ENCODE measurements around the gene USP8. TPM values are rescaled to one million over a fixed set of nuclear protein-coding genes. Genes with fewer than 3 reads are reported as not detected.
"Not testable (repeated sequence)": the region's sequence is repeated elsewhere in the genome, so short reads cannot be mapped to it uniquely, and the experiment has no call there.

The USP8 gene
- total and polyA plus RNA-seq, 3 experiments from 2014 or later, result 54.0 to 64.1 (median 59.8) TPM

GRCh38 chr15:50390554-50391264 lies 33.5 kb upstream of the USP8 start:
- Mint-ChIP-seq H3K9me3 (no peaks in the 10 kb centered on the region), H3K27me3 (no peaks in the 10 kb centered on the region), H3K4me3 (no peak overlapping the region), H3K27ac (peak overlapping the region in 1 of 8 donors; percentile 10), H3K36me3 (no peaks in the 10 kb centered on the region), H3K4me1 (no peaks in the 10 kb centered on the region)
- Histone ChIP-seq H3K9me3 (ENCODE audit: low read length) (no peaks in the 10 kb centered on the region), H3K4me3 (ENCODE audit: low read length) (no peak overlapping the region), H3K4me1 (ENCODE audit: insufficient read depth, low read length) (no peaks in the 10 kb centered on the region), H3K27me3 (ENCODE audit: insufficient read depth, low read length, poor library complexity, severe bottlenecking) (no peaks in the 10 kb centered on the region), H3K27ac (ENCODE audit: low read depth, low read length) (no peak overlapping the region), H3K36me3 (ENCODE audit: insufficient read depth, low read length) (no peaks in the 10 kb centered on the region)
- ChIA-PET CTCF (no interaction called here), POLR2A (no interaction called here)
- no peak for DNase-seq

GRCh38 chr15:50391561-50391960 lies 32.6 kb upstream of the USP8 start:
- H3K4me1 ChIP-seq (ENCODE audit: insufficient read depth, low read length); DNase-seq; H3K27me3 ChIP-seq (ENCODE audit: insufficient read depth, low read length, poor library complexity, severe bottlenecking); H3K9me3 ChIP-seq (ENCODE audit: low read length); H3K27ac Mint-ChIP-seq; H3K27ac ChIP-seq (ENCODE audit: low read depth, low read length); H3K9me3 Mint-ChIP-seq; H3K27me3 Mint-ChIP-seq; H3K36me3 ChIP-seq (ENCODE audit: insufficient read depth, low read length); H3K36me3 Mint-ChIP-seq; H3K4me3 ChIP-seq (ENCODE audit: low read length); H3K4me1 Mint-ChIP-seq; CTCF ChIA-PET; H3K4me3 Mint-ChIP-seq; POLR2A ChIA-PET: not testable (repeated sequence)

- H3K27ac ChIP-seq (ENCODE audit: low read depth, low read length), result no peak overlapping the region
- no peaks in the 10 kb centered on the region for H3K36me3 ChIP-seq (ENCODE audit: insufficient read depth, low read length)
- no peaks in the 10 kb centered on the region for H3K4me1 Mint-ChIP-seq
- H3K27me3 ChIP-seq (ENCODE audit: insufficient read depth, low read length, poor library complexity, severe bottlenecking), result no peaks in the 10 kb centered on the region
- H3K27me3 Mint-ChIP-seq, result peaks cover 0 to 18% of the 10 kb centered on the region in 2 donors
- no peak overlapping the region for H3K4me3 ChIP-seq (ENCODE audit: low read length)
- no peaks in the 10 kb centered on the region for H3K36me3 Mint-ChIP-seq
- no peak overlapping the region for H3K27ac Mint-ChIP-seq
- ChIA-PET CTCF (no interaction called here), POLR2A (no interaction called here)
- no peaks in the 10 kb centered on the region for H3K4me1 ChIP-seq (ENCODE audit: insufficient read depth, low read length)
- DNase-seq, result no peak
- no peaks in the 10 kb centered on the region for H3K9me3 Mint-ChIP-seq
- H3K4me3 Mint-ChIP-seq, result no peak overlapping the region
- H3K9me3 ChIP-seq (ENCODE audit: low read length), result no peaks in the 10 kb centered on the region
Observed at GRCh38 chr15:50411870-50412269, 12.3 kb upstream of the USP8 start.

- Histone ChIP-seq H3K27me3 (ENCODE audit: insufficient read depth, low read length, poor library complexity, severe bottlenecking) (no peaks in the 10 kb centered on the region), H3K4me1 (ENCODE audit: insufficient read depth, low read length) (no peaks in the 10 kb centered on the region), H3K9me3 (ENCODE audit: low read length) (no peaks in the 10 kb centered on the region), H3K36me3 (ENCODE audit: insufficient read depth, low read length) (no peaks in the 10 kb centered on the region), H3K4me3 (ENCODE audit: low read length) (no peak overlapping the region), H3K27ac (ENCODE audit: low read depth, low read length) (no peak overlapping the region)
- Mint-ChIP-seq H3K27me3 (peaks cover 0 to 4% of the 10 kb centered on the region in 2 donors), H3K9me3 (no peaks in the 10 kb centered on the region), H3K4me1 (no peaks in the 10 kb centered on the region), H3K4me3 (no peak overlapping the region), H3K36me3 (no peaks in the 10 kb centered on the region), H3K27ac (no peak overlapping the region)
- POLR2A ChIA-PET, result no interaction called here
- CTCF ChIA-PET, result no interaction called here
- DNase-seq, result no peak
Observed at GRCh38 chr15:50414624-50415023, 9.6 kb upstream of the USP8 start.

- Mint-ChIP-seq H3K36me3 (no peaks in the 10 kb centered on the region), H3K27me3 (no peaks in the 10 kb centered on the region), H3K27ac (no peak overlapping the region), H3K4me3 (no peak overlapping the region), H3K4me1 (no peaks in the 10 kb centered on the region), H3K9me3 (no peaks in the 10 kb centered on the region)
- CTCF ChIA-PET, result no interaction called here
- Histone ChIP-seq H3K4me1 (ENCODE audit: insufficient read depth, low read length) (no peaks in the 10 kb centered on the region), H3K9me3 (ENCODE audit: low read length) (no peaks in the 10 kb centered on the region), H3K4me3 (ENCODE audit: low read length) (no peak overlapping the region), H3K27ac (ENCODE audit: low read depth, low read length) (no peak overlapping the region), H3K36me3 (ENCODE audit: insufficient read depth, low read length) (no peaks in the 10 kb centered on the region), H3K27me3 (ENCODE audit: insufficient read depth, low read length, poor library complexity, severe bottlenecking) (no peaks in the 10 kb centered on the region)
- POLR2A ChIA-PET, result interaction anchor here (0.7 kb wide), 2 partner anchors 67 to 275 kb away, joined by 4 to 6 read pairs; no protein-coding TSS in a partner anchor
- DNase-seq, result no peak
Observed at GRCh38 chr15:50415752-50416404, 8.3 kb upstream of the USP8 start.

- Mint-ChIP-seq H3K9me3 (no peaks in the 10 kb centered on the region), H3K27ac (no peak overlapping the region), H3K4me3 (no peak overlapping the region), H3K4me1 (no peaks in the 10 kb centered on the region), H3K36me3 (no peaks in the 10 kb centered on the region), H3K27me3 (no peaks in the 10 kb centered on the region)
- POLR2A ChIA-PET, result no interaction called here
- Histone ChIP-seq H3K4me1 (ENCODE audit: insufficient read depth, low read length) (no peaks in the 10 kb centered on the region), H3K9me3 (ENCODE audit: low read length) (no peaks in the 10 kb centered on the region), H3K27me3 (ENCODE audit: insufficient read depth, low read length, poor library complexity, severe bottlenecking) (no peaks in the 10 kb centered on the region), H3K27ac (ENCODE audit: low read depth, low read length) (no peak overlapping the region), H3K4me3 (ENCODE audit: low read length) (no peak overlapping the region), H3K36me3 (ENCODE audit: insufficient read depth, low read length) (no peaks in the 10 kb centered on the region)
- CTCF ChIA-PET, result no interaction called here
- no peak for DNase-seq
Observed at GRCh38 chr15:50416890-50417289, 7.3 kb upstream of the USP8 start.

- Mint-ChIP-seq H3K36me3 (no peaks in the 10 kb centered on the region), H3K4me3 (no peak overlapping the region), H3K4me1 (peaks cover 0 to under 1% (median 0%) of the 10 kb centered on the region in 3 donors), H3K27ac (peak overlapping the region in 1 of 8 donors; percentile 24), H3K27me3 (no peaks in the 10 kb centered on the region), H3K9me3 (no peaks in the 10 kb centered on the region)
- Histone ChIP-seq H3K36me3 (ENCODE audit: insufficient read depth, low read length) (no peaks in the 10 kb centered on the region), H3K4me1 (ENCODE audit: insufficient read depth, low read length) (no peaks in the 10 kb centered on the region), H3K9me3 (ENCODE audit: low read length) (no peaks in the 10 kb centered on the region), H3K4me3 (ENCODE audit: low read length) (no peak overlapping the region), H3K27me3 (ENCODE audit: insufficient read depth, low read length, poor library complexity, severe bottlenecking) (no peaks in the 10 kb centered on the region), H3K27ac (ENCODE audit: low read depth, low read length) (no peak overlapping the region)
- CTCF ChIA-PET, result no interaction called here
- no peak for DNase-seq
- POLR2A ChIA-PET, result no interaction called here
Observed at GRCh38 chr15:50418041-50418583, 6.1 kb upstream of the USP8 start.

GRCh38 chr15:50425219-50425618 lies 1.0 kb downstream of the USP8 start:
- H3K4me3 Mint-ChIP-seq, result peak overlapping the region; percentile 89 to 99 (median 96)
- H3K9me3 Mint-ChIP-seq, result no peaks in the 10 kb centered on the region
- Histone ChIP-seq H3K36me3 (ENCODE audit: insufficient read depth, low read length) (no peaks in the 10 kb centered on the region), H3K9me3 (ENCODE audit: low read length) (no peaks in the 10 kb centered on the region), H3K27ac (ENCODE audit: low read depth, low read length) (peak overlapping the region; percentile 94), H3K27me3 (ENCODE audit: insufficient read depth, low read length, poor library complexity, severe bottlenecking) (no peaks in the 10 kb centered on the region), H3K4me1 (ENCODE audit: insufficient read depth, low read length) (peaks cover 28% of the 10 kb centered on the region), H3K4me3 (ENCODE audit: low read length) (peak overlapping the region; percentile 89)
- no peak for DNase-seq
- peak overlapping the region; percentile 95 to 99 (median 98) for H3K27ac Mint-ChIP-seq
- peaks cover 3 to 26% (median 3%) of the 10 kb centered on the region in 3 donors for H3K36me3 Mint-ChIP-seq
- no peaks in the 10 kb centered on the region for H3K27me3 Mint-ChIP-seq
- ChIA-PET CTCF (interaction anchor here (1.5 kb wide), 1 partner anchor 72 kb away, joined by 3 read pairs; no protein-coding TSS in a partner anchor), POLR2A (interaction anchor here (0.6 to 3.5 kb wide), 3 partner anchors 71 to 1546 kb away, joined by 3 to 44 read pairs (median 7); partner anchors contain the start of gene GABPB1)
- peaks cover 33 to 65% (median 42%) of the 10 kb centered on the region in 3 donors for H3K4me1 Mint-ChIP-seq
